Hepatocyte (in vitro differentiated cells): ENCODE data around the gene SNTG2. TPM values are rescaled to one million over a fixed set of nuclear protein-coding genes. Genes with fewer than 3 reads are reported as not detected.

Experiments
- DNase-seq: peaks from one replicate; pipeline ENCODE4 v3.0.0-alpha.2; 2016; ENCODE audit warnings: low spot score
- H2AFZ ChIP-seq: fragments of 200-600 bp; sonication (generic); 2 replicates; pipeline ENCODE4 v1.6.0; 2016; ENCODE audit warnings: antibody characterized with exemption, mild to moderate bottlenecking
- H3K27ac ChIP-seq: fragments of 200-600 bp; sonication (generic); 2 replicates; pipeline ENCODE4 v1.5.1; 2016; ENCODE audit warnings: mild to moderate bottlenecking
- H3K27me3 ChIP-seq: fragments of 200-600 bp; sonication (generic); 2 replicates; pipeline ENCODE4 v1.6.1; 2016
- H3K36me3 ChIP-seq: fragments of 200-600 bp; sonication (generic); replicated peaks from 2 replicates; pipeline ENCODE4 v1.5.1; 2016; ENCODE audit warnings: low read depth; ENCODE audit not compliant: insufficient read depth
- H3K4me1 ChIP-seq: fragments of 200-600 bp; sonication (generic); 2 replicates; pipeline ENCODE4 v1.5.1; 2016; ENCODE audit warnings: mild to moderate bottlenecking, moderate library complexity; ENCODE audit not compliant: insufficient read depth
- H3K4me2 ChIP-seq: fragments of 200-600 bp; sonication (generic); 2 replicates; pipeline ENCODE4 v1.6.0; 2016
- H3K4me3 ChIP-seq: fragments of 200-600 bp; sonication (generic); 2 replicates; pipeline ENCODE4 v1.5.1; 2016; ENCODE audit warnings: mild to moderate bottlenecking
- H3K79me2 ChIP-seq: fragments of 200-600 bp; sonication (generic); 2 replicates; pipeline ENCODE4 v1.6.0; 2017; ENCODE audit warnings: mild to moderate bottlenecking
- H3K9me2 ChIP-seq: fragments of 200-600 bp; sonication (generic); replicated peaks from 2 replicates; pipeline ENCODE4 v1.6.0; 2017; ENCODE audit warnings: mild to moderate bottlenecking; ENCODE audit not compliant: insufficient read depth
- H3K9me3 ChIP-seq: fragments of 200-600 bp; sonication (generic); 2 replicates; pipeline ENCODE4 v1.5.1; 2016; ENCODE audit warnings: low read depth, mild to moderate bottlenecking
- H4K20me1 ChIP-seq: fragments of 200-600 bp; sonication (generic); 2 replicates; pipeline ENCODE4 v1.6.0; 2016; ENCODE audit warnings: mild to moderate bottlenecking; ENCODE audit not compliant: insufficient read depth, poor library complexity, severe bottlenecking
- CTCF ChIP-seq: fragments of 200-600 bp; sonication (generic); IDR thresholded peaks from 2 replicates; pipeline ENCODE4 v1.5.1; 2016; ENCODE audit warnings: antibody characterized with exemption, mild to moderate bottlenecking; ENCODE audit not compliant: poor library complexity
- EZH2 ChIP-seq: fragments of 200-600 bp; sonication (generic); IDR thresholded peaks from 2 replicates; pipeline ENCODE4 v1.6.1; 2016; ENCODE audit warnings: antibody characterized with exemption, mild to moderate bottlenecking, borderline replicate concordance
- EZH2phosphoT487 ChIP-seq: fragments of 200-600 bp; sonication (generic); IDR thresholded peaks from one replicate; pipeline ENCODE4 v1.6.1; 2018; ENCODE audit warnings: antibody characterized with exemption, mild to moderate bottlenecking, low read depth, moderate library complexity; ENCODE audit not compliant: unreplicated experiment, severe bottlenecking
- WGBS: methylation state at CpG from one replicate; pipeline ENCODE4 v1.1.6; 2016; ENCODE audit warnings: low lambda C conversion rate; ENCODE audit errors: missing lambda C conversion rate; 5-methylcytosine and 5-hydroxymethylcytosine counted together
- polyA plus RNA-seq: library from polyadenylated mRNA; unstranded; fragments of >200 nt; fragmentation: Nextera tagmentation; extraction: Ambion mirVana; gene quantifications from 2 replicates; pipeline ENCODE4 v1.2.1, GENCODE V29; 2016
- total RNA-seq: library from RNA; depleted of rRNA; stranded (reverse); fragments of >200 nt; gene quantifications from 2 replicates; pipeline ENCODE4 v1.2.3, GENCODE V29; 2014

Gene SNTG2
- total and polyA plus RNA-seq, 2 experiments from 2014 or later, result not detected

DNA sequence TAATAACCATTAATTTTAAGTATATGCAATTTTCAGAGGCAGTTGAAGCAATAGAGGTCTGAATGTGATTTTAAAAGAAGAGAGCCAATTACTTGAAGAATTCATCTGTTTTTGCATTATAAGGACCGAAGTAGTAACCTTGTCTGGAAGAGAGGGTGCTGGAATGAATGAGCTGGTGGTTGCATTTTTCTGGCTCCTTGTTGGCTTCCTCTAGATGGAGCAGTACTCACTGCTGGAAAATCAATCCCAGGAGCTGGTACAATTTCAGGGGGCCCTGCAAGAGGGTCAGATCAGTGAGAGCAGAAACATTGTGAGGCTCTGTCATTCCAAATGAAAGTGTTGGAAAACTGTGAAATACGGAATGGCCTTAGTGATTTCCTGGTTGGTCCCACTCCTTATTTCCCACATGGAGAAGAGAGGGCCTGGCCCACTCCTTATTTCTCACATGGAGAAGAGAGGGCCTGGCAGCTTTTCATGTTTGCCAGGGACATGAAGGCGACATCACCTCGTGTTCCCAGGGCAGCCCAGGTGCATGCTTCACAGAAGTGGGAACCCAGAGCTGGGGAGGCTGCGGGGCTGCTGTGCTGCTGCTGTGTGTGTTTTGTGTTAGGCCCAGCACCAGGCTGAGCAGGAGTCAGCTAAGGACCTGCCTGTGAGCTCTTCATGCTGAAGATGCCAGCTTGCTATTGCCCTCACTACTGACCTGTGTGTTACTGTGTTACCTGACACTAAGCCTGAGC is 197.4 kb downstream of the SNTG2 start:
- Histone ChIP-seq H3K4me3 (no peak overlapping the region), H3K9me3 (no peaks in the 10 kb centered on the region), H3K27me3 (no peaks in the 10 kb centered on the region), H3K4me1 (no peaks in the 10 kb centered on the region), H3K4me2 (no peak overlapping the region), H3K79me2 (no peaks in the 10 kb centered on the region), H3K9me2 (no peaks in the 10 kb centered on the region), H2AFZ (no peak overlapping the region), H3K27ac (no peak overlapping the region), H3K36me3 (no peaks in the 10 kb centered on the region), H4K20me1 (no peaks in the 10 kb centered on the region)
- 57% methylated on average over 5 of the region's 5 CpGs for WGBS
- no peak for DNase-seq
- TF ChIP-seq CTCF, result peak; percentile 15
- TF ChIP-seq EZH2phosphoT487, result no peak
- TF ChIP-seq EZH2, result no peak

DNA sequence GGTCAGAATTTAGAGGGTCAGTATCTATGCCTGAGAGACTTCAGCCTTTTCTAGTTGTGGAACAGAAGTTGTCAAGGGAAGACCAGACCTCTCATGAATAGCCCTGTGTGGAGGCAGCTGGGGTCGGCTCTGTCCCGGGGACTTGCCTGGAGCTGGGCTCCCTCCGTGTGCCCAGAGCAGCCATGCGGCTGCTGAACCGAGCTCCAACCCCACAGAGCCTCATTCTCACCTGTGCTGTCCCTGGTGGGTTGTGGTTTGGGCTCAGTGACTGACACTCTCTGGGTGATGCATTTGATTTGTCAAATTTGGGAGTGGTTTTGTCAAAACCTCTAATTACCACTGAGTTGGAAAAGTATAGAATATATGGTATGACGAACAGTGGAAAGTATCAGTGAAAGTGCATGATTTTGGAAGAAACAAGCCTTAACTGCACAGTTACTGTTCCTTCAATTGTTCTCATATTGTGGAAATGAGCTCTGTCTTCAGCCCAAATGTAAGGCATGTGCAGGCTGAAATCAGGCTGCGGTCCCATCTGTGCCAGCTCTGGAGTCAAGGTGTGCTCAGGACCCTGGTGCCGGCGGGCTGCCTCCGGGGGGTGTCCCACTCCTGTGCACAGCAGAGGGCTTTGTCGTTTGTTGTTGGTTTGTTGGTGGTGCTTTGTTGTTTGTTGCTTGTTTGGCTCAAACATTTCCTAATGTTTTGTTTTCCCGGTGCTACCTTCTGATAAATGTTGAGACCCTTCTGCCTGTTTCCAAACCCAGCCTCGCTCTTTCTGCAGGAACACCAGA is 200.3 kb downstream of the SNTG2 start:
- Histone ChIP-seq H3K4me3 (no peak overlapping the region), H2AFZ (no peak overlapping the region), H3K9me2 (no peaks in the 10 kb centered on the region), H4K20me1 (no peaks in the 10 kb centered on the region), H3K4me1 (no peaks in the 10 kb centered on the region), H3K36me3 (no peaks in the 10 kb centered on the region), H3K27ac (no peak overlapping the region), H3K27me3 (no peaks in the 10 kb centered on the region), H3K79me2 (no peaks in the 10 kb centered on the region), H3K9me3 (no peaks in the 10 kb centered on the region), H3K4me2 (no peak overlapping the region)
- DNase-seq, result no peak
- WGBS, result 65% methylated on average over 13 of the region's 13 CpGs
- TF ChIP-seq CTCF (no peak), EZH2phosphoT487 (no peak), EZH2 (no peak)

- 83% methylated on average over 7 of the region's 7 CpGs for WGBS
- no peak overlapping the region for H3K27ac ChIP-seq
These were observed 201.7 kb downstream of the SNTG2 start for GRCh38 chr2:1152375-1152774.

More at GRCh38 chr2:1152375-1152774, 201.7 kb downstream of the SNTG2 start:
- no peaks in the 10 kb centered on the region for H3K36me3 ChIP-seq
- no peaks in the 10 kb centered on the region for H3K79me2 ChIP-seq
- no peak overlapping the region for H2AFZ ChIP-seq
- no peaks in the 10 kb centered on the region for H3K9me2 ChIP-seq
- H4K20me1 ChIP-seq, result no peaks in the 10 kb centered on the region
- no peaks in the 10 kb centered on the region for H3K9me3 ChIP-seq
- no peak overlapping the region for H3K4me3 ChIP-seq
- TF ChIP-seq EZH2phosphoT487 (no peak), CTCF (no peak), EZH2 (no peak)
- no peaks in the 10 kb centered on the region for H3K27me3 ChIP-seq
- no peak overlapping the region for H3K4me2 ChIP-seq
- H3K4me1 ChIP-seq, result no peaks in the 10 kb centered on the region
- no peak for DNase-seq
